HG02759 (cell line): ENCODE data around the gene PARD6B.
"Not testable (repeated sequence)": the region's sequence is repeated elsewhere in the genome, so short reads cannot be mapped to it uniquely, and the experiment has no call there.

Experiments used
- ATAC-seq: cut with Tn5 transposase; IDR thresholded peaks from one replicate; pipeline ENCODE4 v1.9.1; 2021; ENCODE audit warnings: mild to moderate bottlenecking, moderate library complexity; ENCODE audit not compliant: unreplicated experiment

The PARD6B gene

DNA sequence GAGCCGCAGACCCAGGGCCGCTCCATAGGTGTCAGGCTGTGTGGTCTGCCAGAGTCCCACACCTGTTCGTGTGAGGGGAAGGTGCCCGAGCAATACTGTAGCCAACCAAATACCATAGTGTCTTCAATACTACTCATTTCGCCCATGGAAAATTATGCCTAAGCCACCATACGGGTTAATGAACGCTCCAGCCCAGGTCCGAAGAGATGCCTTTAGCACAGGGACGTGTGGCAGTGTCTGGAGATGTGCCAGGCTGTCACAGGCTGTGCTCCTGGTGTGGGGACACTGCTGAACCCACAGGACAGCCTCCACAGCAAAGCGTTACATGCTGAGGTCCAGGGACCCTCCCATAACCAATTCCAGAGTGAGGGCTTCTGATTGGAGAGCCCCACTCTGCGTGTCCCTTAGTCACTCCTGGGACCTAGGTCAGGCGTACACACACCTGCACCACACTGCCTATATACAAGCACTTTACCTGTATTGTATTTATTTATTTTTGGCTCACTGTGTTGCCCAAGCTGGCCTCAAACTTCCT lies 38.2 kb downstream of the PARD6B start:
- not testable (repeated sequence) for ATAC-seq

DNA sequence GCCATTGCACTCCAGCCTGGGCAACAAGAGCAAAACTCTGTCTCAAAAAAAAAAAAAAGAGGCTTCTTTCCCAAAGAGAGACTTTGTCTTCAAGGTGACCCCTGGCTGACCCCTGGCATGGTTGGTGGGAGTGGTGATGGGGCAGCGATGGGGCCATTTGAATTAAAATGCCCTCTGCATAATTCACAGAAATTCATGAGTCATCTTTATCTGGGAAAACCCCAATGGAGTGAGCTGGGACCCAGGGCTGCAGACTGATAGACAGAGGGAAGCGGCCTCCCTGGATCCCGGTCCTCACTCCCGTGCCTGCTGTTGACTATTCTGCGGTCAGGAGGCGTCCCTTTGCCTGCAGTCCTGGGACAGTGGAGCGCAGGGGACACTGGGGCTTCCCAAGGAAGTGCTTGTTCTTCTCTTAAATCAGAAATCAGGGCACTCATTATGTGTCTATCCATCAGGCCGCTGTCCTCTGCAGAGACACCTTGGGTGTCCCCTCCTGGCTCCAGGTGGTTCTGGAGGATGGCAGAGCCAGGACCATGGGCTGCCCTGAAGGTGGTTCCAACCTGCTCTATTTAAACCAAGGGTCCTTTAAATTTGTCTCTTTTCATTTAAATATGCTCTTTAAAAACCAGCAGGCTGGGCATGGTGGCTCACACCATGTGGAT lies 40.2 kb downstream of the PARD6B start:
- ATAC-seq = not testable (repeated sequence)

DNA sequence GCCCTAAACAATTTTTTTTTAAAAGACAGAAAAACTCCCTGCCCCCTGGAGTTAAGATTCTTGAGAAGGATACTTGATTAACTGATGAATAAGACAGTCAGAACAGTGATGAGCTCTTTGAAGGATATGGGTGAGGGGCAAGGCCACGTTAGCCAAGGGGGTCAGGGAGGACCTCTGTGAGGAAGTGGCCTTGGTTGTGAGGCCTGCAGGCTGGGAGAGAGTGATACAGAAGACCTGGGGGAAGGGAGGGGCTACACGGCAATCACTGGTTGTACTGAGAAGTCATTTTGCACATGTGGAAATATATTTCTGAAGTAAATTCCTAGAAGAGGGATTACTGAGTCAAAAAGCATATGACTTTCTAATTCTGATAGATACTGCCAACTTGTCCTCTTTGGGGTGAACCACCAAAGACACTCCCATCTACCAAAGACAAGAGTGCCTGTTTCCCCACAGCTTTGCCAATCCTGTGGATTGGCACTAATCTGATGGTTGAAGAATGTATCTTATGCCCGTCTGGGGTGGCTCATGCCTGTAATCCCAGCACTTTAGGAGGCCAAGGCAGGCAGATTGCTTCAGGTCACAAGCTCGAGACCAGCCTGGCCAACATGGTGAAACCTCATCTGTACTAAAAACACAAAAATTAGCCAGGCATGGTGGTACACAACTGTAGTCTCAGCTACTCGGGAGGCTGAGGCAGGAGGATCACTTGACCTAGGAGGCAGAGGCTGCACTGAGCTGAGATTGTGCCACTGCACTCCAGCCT lies 41.2 kb downstream of the PARD6B start:
- no peak for ATAC-seq

DNA sequence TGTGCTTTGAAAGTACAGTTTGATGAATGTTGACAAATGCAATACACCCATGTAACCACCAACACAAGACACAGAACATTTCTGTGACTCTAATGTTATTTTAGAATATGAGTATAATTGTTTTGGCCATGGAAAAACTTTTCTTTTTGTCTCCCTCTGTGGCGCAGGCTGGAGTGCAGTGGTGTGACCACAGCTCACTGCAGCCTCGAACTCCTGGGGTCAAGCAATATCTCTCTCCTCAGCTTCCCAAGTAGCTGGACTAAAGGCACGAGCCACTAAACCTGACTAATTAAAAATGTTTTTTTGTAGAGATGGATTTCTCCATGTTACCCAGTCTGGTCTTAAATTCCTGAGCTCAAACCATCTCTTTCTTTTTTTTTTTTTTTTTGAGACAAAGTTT lies 43.1 kb downstream of the PARD6B start:
- ATAC-seq = no peak

DNA sequence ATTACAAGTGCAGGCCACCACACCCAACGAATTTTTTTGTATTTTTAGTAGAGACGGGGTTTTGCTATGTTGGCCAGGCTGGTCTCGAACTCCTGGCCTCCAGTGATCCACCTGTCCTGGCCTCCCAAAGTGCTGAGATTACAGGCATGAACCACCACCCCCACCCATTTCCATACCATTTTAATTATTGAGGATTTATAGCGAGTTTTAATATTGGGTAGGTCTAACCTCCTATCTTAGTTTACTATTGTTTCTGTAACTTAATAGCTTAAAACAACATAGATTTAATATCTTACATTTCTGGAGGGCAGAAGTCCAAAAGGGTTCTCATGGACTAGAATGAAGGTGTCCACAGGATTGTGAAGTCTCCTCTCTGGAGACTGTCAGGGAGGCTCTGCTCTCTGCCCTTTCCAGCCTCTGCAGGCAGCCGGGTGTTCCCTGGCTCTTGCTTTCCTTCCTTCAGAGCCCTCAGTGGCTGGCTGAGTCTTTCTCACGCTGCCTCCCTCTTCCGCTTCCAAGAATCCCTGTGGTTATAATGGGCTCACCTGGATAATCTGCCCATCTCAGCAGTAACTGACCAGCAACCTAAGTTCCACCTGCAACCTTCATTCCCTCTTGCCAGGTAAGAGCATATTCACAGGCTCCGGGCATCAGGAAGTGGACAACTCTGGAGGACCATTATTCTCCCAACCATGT lies 44.9 kb downstream of the PARD6B start:
- ATAC-seq = no peak

DNA sequence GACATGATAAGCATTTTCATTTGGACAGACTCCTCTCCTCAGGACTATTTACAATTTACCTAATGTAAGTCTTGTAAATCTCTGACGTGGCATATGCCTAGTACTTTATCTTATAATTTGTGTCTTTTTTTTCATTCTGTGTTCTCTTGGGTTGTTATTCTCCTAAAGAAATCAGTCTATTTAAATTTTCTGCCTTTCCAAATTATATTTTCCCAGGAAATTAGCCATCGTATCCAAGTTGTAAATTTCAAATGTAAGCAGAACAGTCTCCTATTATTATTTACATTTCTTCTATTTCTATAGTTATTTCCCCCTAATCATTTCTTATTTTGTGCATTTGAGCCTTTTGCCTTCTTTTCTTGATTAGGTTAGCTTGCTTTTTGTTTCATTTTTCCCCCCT lies 46.0 kb downstream of the PARD6B start:
- ATAC-seq = no peak

DNA sequence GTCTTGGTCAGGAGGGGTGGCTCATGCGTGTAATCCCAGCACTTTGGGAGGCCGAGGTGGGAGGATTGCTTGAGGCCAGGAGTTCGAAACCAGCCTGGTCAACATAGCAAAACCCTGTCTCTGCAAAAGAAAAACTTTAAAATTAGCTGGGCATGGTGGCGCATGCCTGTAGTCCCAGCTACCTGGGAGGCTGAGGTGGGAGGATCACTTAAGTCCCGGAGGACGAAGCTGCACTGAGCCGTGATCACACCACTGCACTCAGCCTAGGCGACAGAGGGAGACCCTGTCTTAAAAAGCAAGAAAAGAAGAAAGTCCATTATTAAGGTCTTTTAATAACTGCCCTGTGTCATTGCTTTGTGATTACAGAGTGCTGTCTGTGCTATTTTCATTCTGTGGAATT lies 47.6 kb downstream of the PARD6B start:
- ATAC-seq = not testable (repeated sequence)

DNA sequence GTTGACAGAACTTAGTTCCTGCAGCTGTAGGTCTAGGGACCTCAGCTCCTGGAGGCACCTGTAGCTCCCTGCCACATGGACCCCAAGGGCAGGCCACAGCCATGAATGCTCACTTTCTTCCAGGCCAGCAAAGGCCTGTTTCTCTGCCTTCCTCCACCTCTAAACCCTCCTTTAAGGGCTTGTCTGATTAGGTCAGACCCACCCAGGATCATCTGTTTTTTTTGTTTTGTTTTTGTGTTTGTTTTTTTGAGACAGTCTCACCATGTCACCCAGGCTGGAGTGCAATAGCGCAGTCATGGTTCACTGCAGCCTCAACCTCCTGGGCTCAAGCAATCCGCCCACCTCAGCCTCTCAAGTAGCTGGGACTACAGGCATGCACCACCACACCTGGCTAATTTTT lies 52.0 kb downstream of the PARD6B start:
- no peak for ATAC-seq

DNA sequence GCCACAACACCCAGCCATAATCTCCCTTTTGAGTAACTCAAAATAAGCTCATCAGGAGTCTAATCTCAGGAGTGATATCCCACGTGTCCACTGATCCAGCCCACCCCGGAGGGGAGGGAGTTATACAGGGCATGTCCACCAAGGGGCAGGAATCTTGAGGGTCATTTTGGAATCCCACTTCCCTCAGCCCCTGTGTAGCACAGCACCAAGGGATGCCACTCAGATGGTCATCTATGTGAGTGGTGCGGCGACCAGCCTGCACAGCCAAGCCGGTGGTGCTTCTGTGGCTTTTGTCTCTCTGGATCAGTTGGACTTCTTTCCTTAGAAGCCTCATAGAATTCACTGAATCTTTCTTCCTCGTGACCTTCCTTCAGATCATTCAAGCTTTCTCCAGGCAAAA lies 52.5 kb downstream of the PARD6B start:
- ATAC-seq = no peak

DNA sequence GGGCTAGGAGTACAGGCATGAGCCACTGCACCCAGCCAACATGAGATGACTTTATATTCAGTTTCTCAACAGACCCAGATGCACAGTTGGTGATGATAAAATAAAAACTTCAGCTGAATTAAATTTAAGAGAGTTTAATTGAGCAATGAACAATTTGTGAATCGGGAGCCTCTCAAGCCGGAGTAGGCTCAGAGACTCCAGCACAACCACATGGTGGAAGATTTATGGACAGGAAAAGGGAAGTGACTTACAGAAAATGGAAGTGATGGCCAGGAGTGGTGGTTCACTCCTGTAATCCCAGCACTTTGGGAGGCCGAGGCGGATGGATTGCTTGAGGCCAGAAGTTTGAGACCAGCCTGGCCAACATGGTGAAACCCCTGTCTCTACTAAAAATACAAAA lies 53.1 kb downstream of the PARD6B start:
- no peak for ATAC-seq

DNA sequence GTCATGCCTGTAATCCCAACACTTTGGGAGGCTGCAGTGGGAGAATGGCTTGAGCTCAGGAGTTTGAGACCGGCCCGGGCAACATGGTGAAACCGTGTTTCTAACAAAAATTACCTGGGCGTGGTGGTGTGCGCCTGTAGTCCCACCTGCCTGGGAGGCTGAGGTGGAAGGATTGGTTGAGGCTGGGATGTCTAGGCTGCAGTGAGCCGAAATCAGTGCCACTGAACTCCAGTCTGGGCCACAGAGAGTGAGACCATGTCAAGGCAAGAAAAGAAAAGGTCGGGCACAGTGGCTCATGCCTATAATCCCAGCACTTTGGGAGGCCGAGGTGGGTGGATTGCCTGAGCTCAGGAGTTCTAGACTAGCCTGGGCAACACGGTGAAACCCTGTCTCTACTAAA lies 55.3 kb downstream of the PARD6B start:
- ATAC-seq = no peak

DNA sequence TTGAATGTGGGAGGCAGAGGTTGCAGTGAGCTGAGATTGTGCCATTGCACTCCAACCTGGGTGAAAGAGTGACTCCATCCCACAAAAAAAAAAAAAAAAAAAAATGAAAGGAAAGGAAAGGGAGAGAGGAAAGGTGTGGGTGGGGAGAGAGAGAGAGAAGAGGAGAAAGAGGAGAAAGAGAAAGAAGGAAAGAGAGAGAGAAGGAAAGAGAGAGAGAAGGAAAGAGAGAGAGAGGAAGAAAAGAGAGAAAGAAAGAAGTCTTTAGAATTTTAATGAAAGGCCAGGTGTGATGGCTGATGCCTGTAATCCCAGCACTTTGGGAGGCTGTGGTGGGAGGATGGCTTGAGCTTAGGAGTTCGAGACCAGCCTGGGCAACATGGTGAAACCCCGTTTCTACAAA lies 55.8 kb downstream of the PARD6B start:
- no peak for ATAC-seq

DNA sequence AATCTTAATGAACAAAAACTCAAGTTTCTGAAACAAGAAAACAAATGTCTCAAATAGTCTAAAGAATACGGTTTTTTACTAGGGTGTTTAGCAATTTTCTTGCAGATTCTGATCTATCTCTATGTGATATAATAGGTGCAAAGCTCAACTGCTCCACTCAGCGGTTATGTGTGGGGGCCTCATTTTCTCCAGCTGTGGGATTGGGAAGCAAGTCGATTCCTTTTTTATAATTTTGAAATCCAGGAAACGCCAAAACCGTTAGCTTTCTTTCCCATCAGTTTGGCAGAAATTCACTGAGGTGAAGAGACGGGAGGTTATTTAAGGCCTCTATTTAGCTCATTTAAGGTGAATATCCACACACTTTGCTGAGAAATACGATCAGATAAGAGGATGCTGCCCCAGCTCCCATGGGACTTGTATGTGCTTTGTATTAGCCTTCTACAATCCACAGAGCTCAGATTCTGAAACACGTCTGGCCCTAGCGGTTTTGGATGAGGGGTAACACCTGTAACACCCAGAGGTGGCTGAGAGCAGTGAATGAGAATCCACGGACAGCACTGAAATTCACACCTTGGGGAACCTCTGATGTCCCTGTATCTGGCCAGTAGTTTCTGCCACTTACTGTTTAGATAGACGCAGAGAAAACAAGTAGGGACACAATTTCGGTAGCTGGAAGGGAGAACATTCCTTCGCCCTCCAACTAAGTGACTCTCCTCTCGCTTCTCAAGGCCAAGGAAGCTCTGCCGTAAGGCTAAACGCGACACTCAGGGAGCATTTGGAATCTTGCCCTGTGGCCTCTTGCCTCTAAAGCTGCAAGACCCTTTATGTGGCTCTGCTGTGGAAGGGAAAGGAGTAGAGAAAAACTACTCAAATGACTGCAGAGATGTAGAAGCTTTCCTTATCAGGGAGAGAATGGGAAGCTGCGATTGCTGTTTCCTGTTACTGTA lies 56.9 kb downstream of the PARD6B start:
- no peak for ATAC-seq

DNA sequence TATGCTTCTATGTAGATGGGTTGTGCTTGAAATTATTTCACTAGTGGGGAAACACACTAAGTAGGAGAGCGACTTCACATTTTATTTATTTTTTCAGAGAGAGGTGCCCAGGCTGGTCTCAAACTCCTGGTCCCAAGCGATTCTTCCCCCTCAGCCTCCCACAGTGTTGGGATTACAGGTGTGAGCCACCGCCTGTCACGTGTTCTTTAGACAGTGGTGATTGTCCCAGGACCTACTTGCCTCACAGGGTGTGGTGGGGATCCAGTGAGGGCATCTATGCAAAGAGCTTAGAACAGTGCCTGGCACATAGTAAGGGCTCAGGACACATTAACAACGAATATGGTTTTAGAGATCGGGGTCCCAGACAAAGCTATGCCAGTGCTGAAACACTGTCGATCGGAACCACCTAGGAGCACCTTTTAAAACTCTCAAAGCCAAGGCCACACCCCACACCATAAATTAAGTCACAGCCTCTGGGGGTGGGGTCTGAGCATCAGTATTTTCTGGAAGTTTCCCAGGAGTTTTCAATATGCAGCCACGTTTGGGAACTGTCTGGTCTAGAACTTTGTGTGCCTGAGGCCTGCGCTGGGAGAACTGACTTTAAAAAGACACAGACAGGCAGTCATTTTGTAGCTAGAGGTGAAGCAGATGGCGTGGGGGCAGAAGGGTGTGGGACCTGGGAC lies 58.7 kb downstream of the PARD6B start:
- no peak for ATAC-seq

DNA sequence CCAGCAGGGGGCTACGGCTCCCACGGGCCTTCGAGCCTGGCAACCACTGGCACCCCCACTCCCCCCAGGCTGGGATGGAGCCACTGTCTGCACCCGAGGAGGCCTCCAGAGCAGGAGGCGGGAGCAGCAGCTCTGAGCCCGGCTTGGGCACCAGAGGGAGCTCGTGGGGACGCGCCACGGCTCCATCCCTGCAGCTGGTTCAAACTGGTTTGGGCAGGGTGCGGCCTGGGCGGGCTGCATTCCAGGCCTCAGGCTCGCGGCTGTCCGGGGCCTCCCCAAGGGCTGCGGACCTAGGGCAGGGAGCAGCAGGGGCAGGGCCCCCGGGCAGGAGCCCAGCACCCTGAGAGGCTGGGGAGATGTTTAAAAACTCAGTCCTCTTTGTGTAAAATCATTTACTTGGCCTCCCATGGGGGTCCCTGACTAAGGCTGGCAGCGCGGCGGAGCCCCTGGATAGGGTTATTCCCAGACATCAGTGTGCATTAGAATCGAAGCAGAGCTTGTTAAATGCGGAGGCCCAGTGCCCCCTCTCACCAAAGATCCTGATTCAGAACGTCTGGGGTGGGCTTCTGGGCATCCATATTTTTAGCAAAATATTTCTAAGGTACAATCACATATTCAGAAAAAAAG lies 59.4 kb downstream of the PARD6B start:
- ATAC-seq = peak; percentile 67

DNA sequence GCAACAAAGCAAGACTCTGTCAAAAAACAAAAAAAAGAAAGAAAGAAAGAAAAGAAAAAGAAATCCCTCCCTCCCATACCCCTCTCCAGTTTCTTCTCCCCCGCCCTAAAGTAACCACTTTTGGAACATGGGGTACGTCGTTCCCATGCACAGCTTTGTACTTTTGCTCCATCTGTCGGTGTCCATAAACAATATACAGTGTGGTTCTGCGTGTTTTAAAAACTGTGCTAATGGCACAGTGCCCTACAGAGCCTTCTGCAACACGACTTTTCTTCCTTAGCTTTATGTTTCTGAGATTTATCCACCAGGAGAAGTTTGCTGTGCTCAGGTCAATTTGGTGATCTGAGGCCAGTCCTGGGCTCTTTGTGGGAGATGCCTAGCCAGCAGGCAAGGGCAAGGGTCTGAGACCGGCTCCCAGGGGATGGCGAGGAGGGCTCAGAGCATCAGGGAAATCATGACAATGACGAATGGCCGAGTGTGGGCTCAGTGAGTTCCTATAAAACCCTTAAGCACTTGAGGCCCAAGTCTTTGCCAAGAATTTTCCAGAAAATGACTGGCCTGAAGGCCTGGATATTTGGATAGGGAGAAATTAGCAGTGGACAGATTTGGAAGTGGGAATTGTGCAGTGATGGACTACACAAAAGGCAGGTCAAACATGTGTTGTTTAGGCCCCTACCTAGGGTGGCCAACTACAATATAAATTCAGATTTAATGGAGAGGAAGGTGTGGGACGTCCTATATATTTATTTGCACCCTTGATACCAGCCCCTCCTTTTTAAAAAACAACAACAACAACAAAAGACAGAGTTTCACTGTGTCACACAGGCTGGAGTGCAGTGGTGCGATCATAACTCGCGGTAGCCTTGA lies 61.6 kb downstream of the PARD6B start:
- no peak for ATAC-seq

DNA sequence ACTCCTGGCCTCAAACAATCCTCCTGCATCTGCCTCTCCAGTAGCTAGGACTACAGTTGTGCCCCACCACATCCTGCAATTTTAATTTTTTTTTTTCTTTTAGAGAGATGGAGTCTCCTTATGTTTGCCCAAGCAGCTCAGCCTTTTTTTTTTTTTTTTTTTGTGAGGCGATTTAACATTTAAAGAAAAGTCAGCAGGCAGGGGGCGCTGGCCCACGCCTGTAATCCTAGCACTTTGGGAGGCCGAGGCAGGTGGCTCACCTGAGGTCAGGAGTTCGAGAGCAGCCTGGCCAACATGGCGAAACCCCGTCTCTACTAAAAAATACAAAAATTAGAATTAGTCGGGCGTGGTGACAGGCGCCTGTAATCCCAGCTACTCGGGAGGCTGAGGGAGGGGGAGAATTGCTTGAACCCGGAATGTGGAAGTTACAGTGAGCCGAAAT lies 62.2 kb downstream of the PARD6B start:
- not testable (repeated sequence) for ATAC-seq

DNA sequence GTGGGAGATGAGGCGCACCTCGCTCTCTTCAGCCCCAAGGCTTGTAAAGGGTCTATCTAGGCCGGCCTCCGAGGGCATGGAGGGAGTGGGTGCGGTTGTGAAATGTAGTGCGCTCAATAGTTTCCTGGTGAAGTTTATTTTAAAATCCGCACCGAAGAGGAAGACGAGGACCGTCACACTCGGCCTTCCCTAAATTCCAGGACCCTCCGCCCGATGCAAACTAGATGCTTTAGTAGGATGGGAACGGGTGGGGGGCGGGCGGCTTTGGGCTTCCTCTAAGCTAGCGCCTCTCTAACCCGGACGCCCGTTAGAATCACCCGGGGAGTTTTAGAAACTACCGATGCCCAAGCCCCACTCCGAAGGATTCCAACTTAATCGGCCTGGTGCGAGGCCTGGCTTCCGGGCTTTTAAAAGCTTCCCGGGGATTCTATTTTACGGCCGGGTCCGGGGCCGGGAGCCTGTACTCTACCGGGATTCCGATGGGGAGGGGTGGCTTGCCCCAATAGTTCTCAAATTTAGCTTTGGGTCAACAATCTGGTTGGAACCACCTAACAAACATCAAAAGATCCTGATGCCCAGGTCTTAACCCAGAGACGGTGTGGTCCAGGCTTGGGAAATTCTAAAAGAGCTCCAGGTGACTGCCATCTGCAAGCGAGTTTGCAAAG lies 62.9 kb downstream of the PARD6B start:
- ATAC-seq = peak; percentile 1
